GM21786 (cell line): ENCODE measurements around the gene SLC6A9.
A peak's percentile ranks its signal among the peaks of the same experiment; 100 is the strongest.

Source experiments
- ATAC-seq: cut with Tn5 transposase; IDR thresholded peaks from one replicate; pipeline ENCODE4 v1.9.1; 2021; ENCODE audit not compliant: unreplicated experiment

SLC6A9 gene

GRCh38 chr1:44048532-44049215 is 17.4 kb upstream of the SLC6A9 start:
- ATAC-seq: no peak

- ATAC-seq: no peak
These were observed 15.9 kb upstream of the SLC6A9 start for GRCh38 chr1:44047131-44047530.

GRCh38 chr1:44045064-44045463 is 13.8 kb upstream of the SLC6A9 start:
- no peak for ATAC-seq

- ATAC-seq: no peak
These were observed 13.0 kb upstream of the SLC6A9 start for GRCh38 chr1:44044071-44044801.

- no peak for ATAC-seq
These were observed 12.2 kb upstream of the SLC6A9 start for GRCh38 chr1:44043176-44044070.

- no peak for ATAC-seq
These were observed 9.6 kb upstream of the SLC6A9 start for GRCh38 chr1:44040846-44041245.

GRCh38 chr1:44040418-44040817 is 9.2 kb upstream of the SLC6A9 start:
- ATAC-seq: no peak

- no peak for ATAC-seq
These were observed 7.8 kb upstream of the SLC6A9 start for GRCh38 chr1:44038876-44039657.

GRCh38 chr1:44037154-44037553 is 5.9 kb upstream of the SLC6A9 start:
- no peak for ATAC-seq

GRCh38 chr1:44036409-44037139 is 5.3 kb upstream of the SLC6A9 start:
- ATAC-seq: peak; percentile 52

GRCh38 chr1:44035726-44036408 is 4.6 kb upstream of the SLC6A9 start:
- ATAC-seq: no peak

- ATAC-seq: no peak
These were observed 3.9 kb upstream of the SLC6A9 start for GRCh38 chr1:44034976-44035716.

- ATAC-seq: no peak
These were observed 3.2 kb upstream of the SLC6A9 start for GRCh38 chr1:44034423-44034822.

- ATAC-seq: no peak
These were observed 2.5 kb upstream of the SLC6A9 start for GRCh38 chr1:44033756-44034155.

- ATAC-seq: no peak
These were observed 1.8 kb upstream of the SLC6A9 start for GRCh38 chr1:44033041-44033575.

GRCh38 chr1:44032170-44032790 is 1.0 kb upstream of the SLC6A9 start:
- no peak for ATAC-seq

- ATAC-seq: no peak
These were observed 534 bp downstream of the SLC6A9 start for GRCh38 chr1:44030605-44031251.
